Liver (tissue), 4 donors: ENCODE measurements around the gene PCDHB3. TPM values are rescaled to one million over a fixed set of nuclear protein-coding genes. Genes with fewer than 3 reads are reported as not detected.

Source experiments
- polyA plus RNA-seq, 2 donors: library from polyadenylated mRNA; stranded (reverse) in 1 of 2; unstranded in 1 of 2; fragments of 200-250 nt in 1 of 2; fragments of >200 nt in 1 of 2; fragmentation: Nextera tagmentation in 1 of 2; extraction: Ambion mirVana in 1 of 2; gene quantifications; one replicate each; pipeline versions ENCODE4 v1.2.1 to v1.2.3, GENCODE V29; 2013 to 2015
- total RNA-seq, 2 donors: library from RNA; depleted of rRNA; stranded (reverse); fragments of >200 nt; gene quantifications; one replicate each; pipeline ENCODE4 v1.2.3, GENCODE V29; 2014
- donor health status: healthy.
- donor health status: healthy.
- donor health status: healthy.

PCDHB3 gene
- total and polyA plus RNA-seq, 4 donors: 0.08 to 0.09 (median 0.09) TPM; not detected in 1

Other genes with a start within 250 kb of the PCDHB3 start
- gene PCDHA10, start 244.6 kb upstream of the PCDHB3 start, total RNA-seq: under 1 TPM in 1 of 2 donors, not detected in 1; under 0.01 TPM
- under 1 TPM in 1 of 2 donors, not detected in 1; 0.01 TPM for gene PCDHA10, start 244.6 kb upstream of the PCDHB3 start, polyA plus RNA-seq
- gene PCDHA11, start 231.5 kb upstream of the PCDHB3 start, total RNA-seq: under 1 TPM in 1 of 2 donors, not detected in 1; under 0.01 TPM
- under 1 TPM; 0.05 to 0.19 TPM for gene PCDHA11, start 231.5 kb upstream of the PCDHB3 start, polyA plus RNA-seq
- under 1 TPM in 1 of 2 donors, not detected in 1; 0.08 TPM for gene PCDHA12, start 225.2 kb upstream of the PCDHB3 start, total RNA-seq
- under 1 TPM in 1 of 2 donors, not detected in 1; 0.01 TPM for gene PCDHA12, start 225.2 kb upstream of the PCDHB3 start, polyA plus RNA-seq
- under 1 TPM in 1 of 2 donors, not detected in 1; 0.17 TPM for gene PCDHA13, start 218.3 kb upstream of the PCDHB3 start, total RNA-seq
- under 1 TPM; 0.03 to 0.07 TPM for gene PCDHA13, start 218.3 kb upstream of the PCDHB3 start, polyA plus RNA-seq
- gene PCDHAC1, start 174.2 kb upstream of the PCDHB3 start, total RNA-seq: under 1 TPM; under 0.01 to 0.25 TPM
- gene PCDHAC1, start 174.2 kb upstream of the PCDHB3 start, polyA plus RNA-seq: under 1 TPM in 1 of 2 donors, not detected in 1; 0.13 TPM
- 1 to 10 TPM in 1 of 2 donors, under 1 TPM in 1; 0.93 to 1.8 TPM for gene PCDHAC2, start 134.0 kb upstream of the PCDHB3 start, total RNA-seq
- gene PCDHAC2, start 134.0 kb upstream of the PCDHB3 start, polyA plus RNA-seq: under 1 TPM; 0.50 to 0.63 TPM
- not detected for gene PCDHB1, start 49.1 kb upstream of the PCDHB3 start, total RNA-seq
- gene PCDHB1, start 49.1 kb upstream of the PCDHB3 start, polyA plus RNA-seq: not detected
- gene PCDHB2, start 5.9 kb upstream of the PCDHB3 start, total RNA-seq: under 1 TPM; 0.08 to 0.09 TPM
- gene PCDHB2, start 5.9 kb upstream of the PCDHB3 start, polyA plus RNA-seq: under 1 TPM in 1 of 2 donors, not detected in 1; 0.05 TPM
- gene PCDHB4, start 21.3 kb downstream of the PCDHB3 start, total RNA-seq: under 1 TPM; 0.14 to 0.17 TPM
- under 1 TPM; 0.17 to 0.36 TPM for gene PCDHB4, start 21.3 kb downstream of the PCDHB3 start, polyA plus RNA-seq
- gene PCDHB5, start 34.7 kb downstream of the PCDHB3 start, total RNA-seq: under 1 TPM; 0.42 TPM
- under 1 TPM; 0.17 to 0.33 TPM for gene PCDHB5, start 34.7 kb downstream of the PCDHB3 start, polyA plus RNA-seq
- under 1 TPM in 1 of 2 donors, not detected in 1; 0.05 TPM for gene PCDHB6, start 49.6 kb downstream of the PCDHB3 start, total RNA-seq
- under 1 TPM; 0.04 to 0.06 TPM for gene PCDHB6, start 49.6 kb downstream of the PCDHB3 start, polyA plus RNA-seq
- gene PCDHB7, start 72.2 kb downstream of the PCDHB3 start, total RNA-seq: under 1 TPM; 0.08 to 0.09 TPM
- under 1 TPM in 1 of 2 donors, not detected in 1; 0.21 TPM for gene PCDHB7, start 72.2 kb downstream of the PCDHB3 start, polyA plus RNA-seq
- gene PCDHB8, start 77.3 kb downstream of the PCDHB3 start, total RNA-seq: under 1 TPM; 0.08 to 0.14 TPM
- under 1 TPM in 1 of 2 donors, not detected in 1; 0.03 TPM for gene PCDHB8, start 77.3 kb downstream of the PCDHB3 start, polyA plus RNA-seq
- under 1 TPM; 0.09 to 0.17 TPM for gene PCDHB16, start 81.9 kb downstream of the PCDHB3 start, total RNA-seq
- gene PCDHB16, start 81.9 kb downstream of the PCDHB3 start, polyA plus RNA-seq: under 1 TPM; 0.14 to 0.31 TPM
- gene PCDHB9, start 86.7 kb downstream of the PCDHB3 start, total RNA-seq: under 1 TPM; 0.09 to 0.25 TPM
- under 1 TPM; 0.03 to 0.07 TPM for gene PCDHB9, start 86.7 kb downstream of the PCDHB3 start, polyA plus RNA-seq
- under 1 TPM; 0.14 to 0.17 TPM for gene PCDHB10, start 91.9 kb downstream of the PCDHB3 start, total RNA-seq
- under 1 TPM; 0.07 TPM for gene PCDHB10, start 91.9 kb downstream of the PCDHB3 start, polyA plus RNA-seq
- under 1 TPM; 0.23 to 0.33 TPM for gene PCDHB11, start 99.2 kb downstream of the PCDHB3 start, total RNA-seq
- under 1 TPM; 0.08 to 0.09 TPM for gene PCDHB11, start 99.2 kb downstream of the PCDHB3 start, polyA plus RNA-seq
- under 1 TPM; 0.28 to 0.33 TPM for gene PCDHB12, start 108.2 kb downstream of the PCDHB3 start, total RNA-seq
- gene PCDHB12, start 108.2 kb downstream of the PCDHB3 start, polyA plus RNA-seq: under 1 TPM; 0.06 to 0.12 TPM
- under 1 TPM; 0.19 to 0.42 TPM for gene PCDHB13, start 113.4 kb downstream of the PCDHB3 start, total RNA-seq
- gene PCDHB13, start 113.4 kb downstream of the PCDHB3 start, polyA plus RNA-seq: under 1 TPM; 0.11 to 0.17 TPM
- gene PCDHB14, start 122.9 kb downstream of the PCDHB3 start, total RNA-seq: under 1 TPM; 0.42 to 0.47 TPM
- gene PCDHB14, start 122.9 kb downstream of the PCDHB3 start, polyA plus RNA-seq: under 1 TPM; 0.10 to 0.23 TPM
- gene PCDHB15, start 144.9 kb downstream of the PCDHB3 start, total RNA-seq: under 1 TPM; 0.28 to 0.59 TPM
- gene PCDHB15, start 144.9 kb downstream of the PCDHB3 start, polyA plus RNA-seq: under 1 TPM; 0.21 to 0.52 TPM
- gene SLC25A2, start 203.6 kb downstream of the PCDHB3 start, total RNA-seq: under 1 TPM; 0.19 to 0.42 TPM
- gene SLC25A2, start 203.6 kb downstream of the PCDHB3 start, polyA plus RNA-seq: not detected
- gene TAF7, start 220.3 kb downstream of the PCDHB3 start, total RNA-seq: 10 to 100 TPM; 25.7 to 36.3 TPM
- 10 to 100 TPM; 23.5 to 30.8 TPM for gene TAF7, start 220.3 kb downstream of the PCDHB3 start, polyA plus RNA-seq
- gene PCDHGA1, start 230.0 kb downstream of the PCDHB3 start, total RNA-seq: under 1 TPM; 0.05 to 0.08 TPM
- gene PCDHGA1, start 230.0 kb downstream of the PCDHB3 start, polyA plus RNA-seq: under 1 TPM in 1 of 2 donors, not detected in 1; 0.05 TPM
- under 1 TPM; 0.23 to 0.42 TPM for gene PCDHGA2, start 238.3 kb downstream of the PCDHB3 start, total RNA-seq
- gene PCDHGA2, start 238.3 kb downstream of the PCDHB3 start, polyA plus RNA-seq: under 1 TPM; 0.26 to 0.46 TPM
- under 1 TPM; 0.09 to 0.59 TPM for gene PCDHGA3, start 243.4 kb downstream of the PCDHB3 start, total RNA-seq
- gene PCDHGA3, start 243.4 kb downstream of the PCDHB3 start, polyA plus RNA-seq: under 1 TPM; 0.25 to 0.32 TPM
- under 1 TPM; 0.14 to 0.75 TPM for gene PCDHGB1, start 249.6 kb downstream of the PCDHB3 start, total RNA-seq
- under 1 TPM; 0.10 to 0.11 TPM for gene PCDHGB1, start 249.6 kb downstream of the PCDHB3 start, polyA plus RNA-seq